GM12891 (cell line): ENCODE results near the gene DPEP1.

Experiments
- PAX5 ChIP-seq: IDR thresholded peaks from 2 replicates; pipeline ENCODE4 v1.6.1; 2011; ENCODE audit warnings: low read length, moderate library complexity, mild to moderate bottlenecking; ENCODE audit not compliant: insufficient read depth, severe bottlenecking
- POLR2A ChIP-seq: IDR thresholded peaks from 2 replicates; pipeline ENCODE4 v1.6.1; 2011; ENCODE audit warnings: low read depth, low read length, control low read depth
- POLR2AphosphoS5 ChIP-seq: IDR thresholded peaks from 2 replicates; pipeline ENCODE4 v1.6.1; 2011; ENCODE audit warnings: low read depth, low read length, control low read depth
- POU2F2 ChIP-seq: IDR thresholded peaks from 2 replicates; pipeline ENCODE4 v1.6.1; 2011; ENCODE audit warnings: low read depth, mild to moderate bottlenecking, control low read depth, low read length, moderate library complexity
- TAF1 ChIP-seq: IDR thresholded peaks from 2 replicates; pipeline ENCODE4 v1.6.1; 2011; ENCODE audit warnings: low read depth, low read length, control low read depth

GRCh38 chr16:89638455-89638854, 25.0 kb downstream of the DPEP1 start:
- TF ChIP-seq POLR2AphosphoS5 (no peak), POLR2A (no peak), TAF1 (no peak), POU2F2 (no peak), PAX5 (no peak)
